Mucosa of rectum (tissue), 2 donors: ENCODE data around the gene PCDHA13.
"Not testable (repeated sequence)": the region's sequence is repeated elsewhere in the genome, so short reads cannot be mapped to it uniquely, and the experiment has no call there.

Experiments
- H3K27ac ChIP-seq, 2 donors: one replicate each; pipeline ENCODE4 v1.7.0; 2013; ENCODE audit warnings: inconsistent platforms in 2 of 2, low read depth in 2 of 2, low read length in 2 of 2
- H3K27me3 ChIP-seq, 2 donors: one replicate each; pipeline ENCODE4 v1.7.0; 2013; ENCODE audit warnings: low read length in 2 of 2; ENCODE audit not compliant: control insufficient read depth in 2 of 2, insufficient read depth in 2 of 2
- H3K36me3 ChIP-seq, 2 donors: one replicate each; pipeline ENCODE4 v1.7.0; 2013; ENCODE audit warnings: low read length in 2 of 2; ENCODE audit not compliant: control insufficient read depth in 2 of 2, insufficient read depth in 2 of 2
- H3K4me1 ChIP-seq, 2 donors: one replicate each; pipeline ENCODE4 v1.7.0; 2013; ENCODE audit warnings: low read length in 2 of 2, mild to moderate bottlenecking in 1 of 2; ENCODE audit not compliant: control insufficient read depth in 2 of 2, insufficient read depth in 2 of 2
- H3K4me3 ChIP-seq, 2 donors: one replicate each; pipeline ENCODE4 v1.7.0; 2013; ENCODE audit warnings: low read length in 2 of 2
- H3K9ac ChIP-seq, 2 donors: one replicate each; pipeline ENCODE4 v1.7.0; 2013; ENCODE audit warnings: low read length in 2 of 2, low read depth in 1 of 2, mild to moderate bottlenecking in 1 of 2
- H3K9me3 ChIP-seq, 2 donors: one replicate each; pipeline ENCODE4 v1.7.0; 2013; ENCODE audit warnings: low read length in 2 of 2; ENCODE audit not compliant: control insufficient read depth in 2 of 2
- donor health status: healthy.
- donor health status: Normal muscosa, but diverticular disease.

PCDHA13 gene

DNA sequence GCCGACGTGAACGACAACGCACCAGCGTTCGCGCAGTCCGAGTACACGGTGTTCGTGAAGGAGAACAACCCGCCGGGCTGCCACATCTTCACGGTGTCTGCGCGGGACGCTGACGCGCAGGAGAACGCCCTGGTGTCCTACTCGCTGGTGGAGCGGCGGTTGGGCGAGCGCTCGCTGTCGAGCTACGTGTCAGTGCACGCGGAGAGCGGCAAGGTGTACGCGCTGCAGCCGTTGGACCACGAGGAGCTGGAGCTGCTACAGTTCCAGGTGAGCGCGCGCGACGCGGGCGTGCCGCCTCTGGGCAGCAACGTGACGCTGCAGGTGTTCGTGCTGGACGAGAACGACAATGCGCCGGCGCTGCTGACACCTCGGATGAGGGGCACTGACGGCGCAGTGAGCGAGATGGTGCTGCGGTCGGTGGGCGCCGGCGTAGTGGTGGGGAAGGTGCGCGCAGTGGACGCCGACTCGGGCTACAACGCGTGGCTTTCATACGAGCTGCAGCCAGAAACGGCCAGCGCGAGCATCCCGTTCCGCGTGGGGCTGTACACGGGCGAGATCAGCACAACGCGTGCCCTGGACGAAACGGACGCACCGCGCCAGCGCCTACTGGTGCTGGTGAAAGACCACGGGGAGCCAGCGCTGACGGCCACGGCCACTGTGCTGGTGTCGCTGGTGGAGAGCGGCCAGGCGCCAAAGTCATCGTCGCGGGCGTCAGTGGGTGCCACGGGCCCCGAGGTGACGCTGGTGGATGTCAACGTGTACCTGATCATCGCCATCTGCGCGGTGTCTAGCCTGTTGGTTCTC, 31.9 kb upstream of the PCDHA13 start:
- H3K27ac ChIP-seq, H3K4me1 ChIP-seq, H3K27me3 ChIP-seq, H3K36me3 ChIP-seq, H3K9ac ChIP-seq, H3K4me3 ChIP-seq: not testable (repeated sequence)
- H3K9me3 ChIP-seq = peaks cover 0 to 11% of the 10 kb centered on the region in 2 donors

DNA sequence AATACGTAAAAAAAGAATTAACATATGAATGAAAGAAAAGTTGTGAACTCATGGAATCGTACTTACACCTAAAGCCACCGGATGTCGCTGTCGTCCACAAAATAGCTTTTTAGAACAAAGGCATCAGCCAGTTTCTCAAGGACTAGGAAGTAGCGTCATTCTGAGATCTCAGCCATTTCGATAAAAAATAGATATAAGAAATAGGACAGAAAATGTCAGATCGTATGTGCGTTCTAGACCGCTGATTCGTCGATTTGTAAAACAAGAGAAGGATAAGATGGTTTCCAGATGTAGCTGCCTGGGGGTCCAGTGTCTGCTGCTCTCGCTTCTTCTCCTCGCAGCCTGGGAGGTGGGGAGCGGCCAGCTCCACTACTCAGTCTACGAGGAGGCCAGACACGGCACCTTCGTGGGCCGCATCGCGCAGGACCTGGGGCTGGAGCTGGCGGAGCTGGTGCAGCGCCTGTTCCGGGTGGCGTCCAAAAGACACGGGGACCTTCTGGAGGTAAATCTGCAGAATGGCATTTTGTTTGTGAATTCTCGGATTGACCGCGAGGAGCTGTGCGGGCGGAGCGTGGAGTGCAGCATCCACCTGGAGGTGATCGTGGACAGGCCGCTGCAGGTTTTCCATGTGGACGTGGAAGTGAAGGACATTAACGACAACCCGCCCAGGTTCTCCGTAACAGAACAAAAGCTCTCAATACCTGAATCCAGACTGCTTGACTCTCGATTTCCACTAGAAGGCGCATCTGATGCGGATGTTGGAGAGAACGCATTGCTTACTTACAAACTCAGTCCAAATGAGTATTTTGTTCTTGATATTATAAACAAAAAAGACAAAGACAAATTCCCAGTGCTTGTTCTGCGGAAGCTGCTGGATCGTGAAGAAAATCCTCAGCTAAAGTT, 25.9 kb upstream of the PCDHA13 start, which contains the start of gene PCDHA10:
TSS of gene PCDHA10 (plus strand) at position 126 of the 903 bp plus-strand sequence. CDS start at position 278, 152 bp downstream.
- Histone ChIP-seq H3K27me3 (no peaks in the 10 kb centered on the region), H3K9me3 (peaks cover 0 to 5% of the 10 kb centered on the region in 2 donors), H3K36me3 (no peaks in the 10 kb centered on the region), H3K9ac (no peak within 1 kb of the TSS), H3K27ac (no peak within 1 kb of the TSS), H3K4me1 (no peaks in the 10 kb centered on the region), H3K4me3 (no peak within 1 kb of the TSS)

DNA sequence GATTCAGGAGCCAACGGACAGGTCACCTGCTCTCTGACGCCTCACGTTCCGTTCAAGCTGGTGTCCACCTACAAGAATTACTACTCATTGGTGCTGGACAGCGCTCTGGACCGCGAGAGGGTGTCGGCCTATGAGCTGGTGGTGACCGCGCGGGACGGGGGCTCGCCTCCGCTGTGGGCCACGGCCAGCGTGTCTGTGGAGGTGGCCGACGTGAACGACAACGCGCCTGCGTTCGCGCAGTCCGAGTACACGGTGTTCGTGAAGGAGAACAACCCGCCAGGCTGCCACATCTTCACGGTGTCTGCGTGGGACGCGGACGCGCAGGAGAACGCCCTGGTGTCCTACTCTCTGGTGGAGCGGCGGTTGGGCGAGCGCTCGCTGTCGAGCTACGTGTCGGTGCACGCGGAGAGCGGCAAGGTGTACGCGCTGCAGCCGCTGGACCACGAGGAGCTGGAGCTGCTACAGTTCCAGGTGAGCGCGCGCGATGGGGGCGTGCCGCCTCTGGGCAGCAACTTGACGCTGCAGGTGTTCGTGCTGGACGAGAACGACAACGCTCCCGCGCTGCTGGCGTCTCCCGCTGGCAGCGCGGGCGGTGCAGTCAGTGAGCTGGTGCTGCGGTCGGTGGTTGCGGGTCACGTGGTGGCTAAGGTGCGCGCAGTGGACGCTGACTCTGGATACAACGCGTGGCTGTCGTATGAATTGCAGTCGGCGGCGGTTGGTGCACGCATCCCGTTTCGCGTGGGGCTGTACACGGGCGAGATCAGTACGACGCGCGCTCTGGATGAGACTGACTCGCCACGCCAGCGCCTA, 24.5 kb upstream of the PCDHA13 start:
- H3K9me3 ChIP-seq = peaks cover 0 to 10% of the 10 kb centered on the region in 2 donors

DNA sequence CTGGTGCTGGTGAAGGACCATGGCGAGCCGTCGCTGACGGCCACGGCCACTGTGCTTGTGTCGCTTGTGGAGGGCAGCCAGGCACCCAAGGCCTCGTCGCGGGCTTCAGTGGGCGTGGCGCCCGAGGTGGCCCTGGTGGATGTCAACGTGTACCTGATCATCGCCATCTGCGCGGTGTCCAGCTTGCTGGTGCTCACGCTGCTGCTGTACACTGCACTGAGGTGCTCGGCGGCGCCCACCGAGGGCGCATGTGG, 24.0 kb upstream of the PCDHA13 start:
- no peak overlapping the region for H3K9ac ChIP-seq
- no peaks in the 10 kb centered on the region for H3K4me1 ChIP-seq
- H3K9me3 ChIP-seq = peaks cover 0 to 13% of the 10 kb centered on the region in 2 donors
- no peaks in the 10 kb centered on the region for H3K27me3 ChIP-seq
- H3K27ac ChIP-seq = no peak overlapping the region
- no peak overlapping the region for H3K4me3 ChIP-seq
- no peaks in the 10 kb centered on the region for H3K36me3 ChIP-seq

More for the DNA sequence above, 24.5 kb upstream of the PCDHA13 start:
- Histone ChIP-seq H3K27ac (no peak overlapping the region), H3K27me3 (no peaks in the 10 kb centered on the region), H3K9ac (no peak overlapping the region), H3K4me3 (no peak overlapping the region), H3K36me3 (no peaks in the 10 kb centered on the region), H3K4me1 (no peaks in the 10 kb centered on the region)

DNA sequence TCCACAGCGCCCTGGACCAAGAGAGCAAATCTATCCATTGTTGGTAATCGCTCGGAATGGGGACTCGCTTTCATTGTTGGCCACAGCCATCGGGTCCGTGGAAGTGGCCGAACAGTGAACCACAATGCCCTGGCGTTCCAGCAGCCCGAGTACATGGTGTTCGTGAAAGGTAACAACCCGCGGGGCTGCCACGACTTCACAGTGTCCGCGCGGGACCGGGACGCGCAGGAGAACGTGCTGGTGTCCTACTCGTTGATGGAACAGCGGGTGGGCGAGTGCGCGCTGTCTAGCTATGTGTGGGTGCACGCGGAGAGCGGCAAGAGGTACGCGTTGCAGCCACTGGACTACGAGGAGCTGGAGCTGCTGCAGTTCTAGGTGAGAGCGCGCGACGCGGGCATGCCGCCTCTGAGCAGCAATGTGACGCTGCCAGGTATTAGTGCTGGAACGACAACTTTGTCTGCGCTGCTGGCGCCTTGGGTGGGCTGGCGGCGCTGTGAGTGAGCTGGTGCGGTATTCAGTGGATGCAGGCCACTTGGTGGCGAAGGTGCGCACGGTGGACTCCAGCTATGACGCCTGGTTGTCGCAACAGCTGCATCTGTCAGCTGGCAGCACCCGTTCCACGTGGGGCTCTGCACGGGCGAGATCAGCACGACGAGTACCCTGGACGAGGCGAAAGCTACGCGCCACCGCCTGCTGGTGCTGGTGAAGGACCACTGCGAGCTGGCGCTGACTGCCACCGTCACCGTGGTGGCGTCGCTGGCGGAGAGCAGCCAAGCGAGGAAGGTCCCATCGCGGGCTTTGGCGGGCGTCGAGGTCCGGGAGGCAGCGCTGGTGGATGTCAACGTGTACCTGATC, 19.3 kb upstream of the PCDHA13 start:
- Histone ChIP-seq H3K27me3 (no peaks in the 10 kb centered on the region), H3K9me3 (peaks cover 0 to 16% of the 10 kb centered on the region in 2 donors), H3K27ac (no peak overlapping the region), H3K9ac (no peak overlapping the region), H3K4me3 (no peak overlapping the region), H3K4me1 (no peaks in the 10 kb centered on the region), H3K36me3 (no peaks in the 10 kb centered on the region)

DNA sequence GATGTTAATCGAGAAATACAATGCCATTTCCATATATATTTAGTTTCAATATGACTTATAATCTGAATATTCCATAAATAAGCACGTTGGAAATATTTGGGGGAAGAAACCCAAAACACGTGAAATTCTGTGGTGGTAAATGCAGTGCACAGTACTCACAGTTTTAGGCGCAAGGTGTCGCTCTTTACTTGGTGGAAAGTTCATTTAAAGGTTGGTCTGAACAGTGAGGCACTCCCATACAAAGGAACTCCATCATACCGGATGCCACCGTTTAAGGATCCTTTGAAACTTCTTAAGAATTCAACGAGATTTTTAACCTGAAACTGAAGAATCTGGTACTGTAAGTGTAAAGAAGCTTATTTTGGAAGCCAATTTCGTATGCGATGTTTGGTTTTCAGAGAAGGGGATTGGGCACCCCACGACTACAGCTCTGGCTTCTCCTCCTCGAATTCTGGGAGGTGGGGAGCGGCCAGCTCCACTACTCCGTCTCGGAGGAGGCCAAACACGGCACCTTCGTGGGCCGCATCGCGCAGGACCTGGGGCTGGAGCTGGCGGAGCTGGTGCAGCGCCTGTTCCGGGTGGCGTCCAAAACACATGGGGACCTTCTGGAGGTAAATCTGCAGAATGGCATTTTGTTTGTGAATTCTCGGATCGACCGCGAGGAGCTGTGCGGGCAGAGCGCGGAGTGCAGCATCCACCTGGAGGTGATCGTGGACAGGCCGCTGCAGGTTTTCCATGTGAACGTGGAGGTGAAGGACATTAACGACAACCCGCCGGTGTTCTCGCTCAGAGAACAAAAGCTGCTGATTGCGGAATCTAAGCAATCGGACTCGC, 13.0 kb upstream of the PCDHA13 start, which contains the start of gene PCDHA11:
TSS of gene PCDHA11 (plus strand) at position 237 of the 834 bp plus-strand sequence. CDS start at position 384, 147 bp downstream.
- Histone ChIP-seq H3K27me3 (no peaks in the 10 kb centered on the region), H3K4me3 (no peak within 1 kb of the TSS)

DNA sequence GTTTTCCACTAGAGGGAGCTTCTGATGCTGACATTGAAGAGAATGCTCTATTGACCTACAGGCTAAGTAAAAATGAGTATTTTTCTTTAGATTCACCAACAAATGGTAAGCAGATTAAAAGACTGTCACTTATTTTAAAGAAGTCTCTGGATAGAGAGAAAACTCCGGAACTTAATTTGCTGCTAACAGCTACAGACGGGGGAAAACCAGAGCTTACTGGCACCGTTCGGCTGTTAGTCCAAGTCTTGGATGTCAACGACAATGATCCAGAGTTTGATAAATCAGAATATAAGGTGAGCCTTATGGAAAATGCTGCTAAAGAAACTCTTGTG, 12.4 kb upstream of the PCDHA13 start:
- H3K27ac ChIP-seq = no peak overlapping the region
- H3K9ac ChIP-seq = no peak overlapping the region
- no peaks in the 10 kb centered on the region for H3K27me3 ChIP-seq
- H3K36me3 ChIP-seq = no peaks in the 10 kb centered on the region
- no peak overlapping the region for H3K4me3 ChIP-seq
- H3K9me3 ChIP-seq = peaks cover 6 to 8% of the 10 kb centered on the region in 2 donors
- no peaks in the 10 kb centered on the region for H3K4me1 ChIP-seq

More for the DNA sequence above, 13.0 kb upstream of the PCDHA13 start, which contains the start of gene PCDHA11:
- peaks cover 2 to 6% of the 10 kb centered on the region in 2 donors for H3K9me3 ChIP-seq
- H3K27ac ChIP-seq = no peak within 1 kb of the TSS
- H3K9ac ChIP-seq = no peak within 1 kb of the TSS
- H3K36me3 ChIP-seq = no peaks in the 10 kb centered on the region
- H3K4me1 ChIP-seq = no peaks in the 10 kb centered on the region

DNA sequence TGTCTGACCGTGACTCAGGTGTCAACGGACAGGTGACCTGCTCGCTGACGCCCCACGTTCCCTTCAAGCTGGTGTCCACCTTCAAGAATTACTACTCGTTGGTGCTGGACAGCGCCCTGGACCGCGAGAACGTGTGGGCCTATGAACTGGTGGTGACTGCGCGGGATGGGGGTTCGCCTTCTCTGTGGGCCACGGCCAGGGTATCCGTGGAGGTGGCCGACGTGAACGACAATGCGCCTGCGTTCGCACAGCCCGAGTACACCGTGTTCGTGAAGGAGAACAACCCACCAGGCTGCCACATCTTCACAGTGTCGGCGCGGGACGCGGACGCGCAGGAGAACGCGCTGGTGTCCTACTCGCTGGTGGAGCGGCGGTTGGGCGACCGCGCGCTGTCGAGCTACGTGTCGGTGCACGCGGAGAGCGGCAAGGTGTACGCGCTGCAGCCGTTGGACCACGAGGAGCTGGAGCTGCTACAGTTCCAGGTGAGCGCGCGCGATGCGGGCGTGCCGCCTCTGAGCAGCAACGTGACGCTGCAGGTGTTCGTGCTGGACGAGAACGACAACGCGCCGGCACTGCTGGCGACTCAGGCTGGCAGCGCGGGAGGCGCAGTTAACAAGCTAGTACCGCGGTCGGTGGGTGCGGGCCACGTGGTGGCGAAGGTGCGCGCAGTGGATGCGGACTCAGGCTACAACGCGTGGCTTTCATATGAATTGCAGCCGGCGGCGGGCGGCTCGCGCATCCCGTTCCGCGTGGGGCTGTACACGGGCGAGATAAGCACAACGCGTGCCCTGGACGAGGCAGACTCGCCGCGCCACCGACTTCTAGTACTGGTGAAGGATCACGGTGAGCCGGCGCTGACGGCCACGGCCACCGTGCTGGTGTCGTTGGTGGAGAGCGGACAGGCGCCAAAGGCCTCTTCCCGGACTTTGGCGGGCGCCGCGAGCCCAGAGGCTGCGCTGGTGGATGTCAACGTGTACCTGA, 11.4 kb upstream of the PCDHA13 start:
- H3K36me3 ChIP-seq = no peaks in the 10 kb centered on the region
- no peak overlapping the region for H3K9ac ChIP-seq
- H3K9me3 ChIP-seq = peaks cover 9 to 11% of the 10 kb centered on the region in 2 donors
- no peak overlapping the region for H3K27ac ChIP-seq
- no peaks in the 10 kb centered on the region for H3K4me1 ChIP-seq
- H3K4me3 ChIP-seq = no peak overlapping the region
- no peaks in the 10 kb centered on the region for H3K27me3 ChIP-seq
